Urinary bladder (tissue), 4 donors: ENCODE data around the gene BEAN1. TPM values are rescaled to one million over a fixed set of nuclear protein-coding genes. Genes with fewer than 3 reads are reported as not detected.

ENCODE experiments used
- DNase-seq: peaks from one replicate; pipeline ENCODE4 v3.0.0-alpha.2; 2015; ENCODE audit errors: extremely low spot score
- H3K27ac ChIP-seq: one replicate; pipeline ENCODE4 v1.5.1; 2013; ENCODE audit warnings: low read depth, mild to moderate bottlenecking, moderate library complexity
- H3K36me3 ChIP-seq: one replicate; pipeline ENCODE4 v1.6.1; 2013; ENCODE audit warnings: mild to moderate bottlenecking, moderate library complexity; ENCODE audit not compliant: insufficient read depth
- H3K4me1 ChIP-seq: one replicate; pipeline ENCODE4 v1.6.1; 2013; ENCODE audit warnings: mild to moderate bottlenecking, moderate library complexity; ENCODE audit not compliant: insufficient read depth
- H3K4me3 ChIP-seq: one replicate; pipeline ENCODE4 v1.5.1; 2013; ENCODE audit warnings: low read depth, low read length
- WGBS: extraction: QIAGEN DNeasy Blood & Tissue Kit; methylation state at CpG from one replicate; pipeline ENCODE4 v1.1.7; 2013; 5-methylcytosine and 5-hydroxymethylcytosine counted together
- polyA plus RNA-seq: library from polyadenylated mRNA; stranded (reverse); fragments of 200-250 nt; gene quantifications from one replicate; pipeline ENCODE4 v1.2.3, GENCODE V29; 2013
- total RNA-seq: library from RNA; depleted of rRNA; stranded (reverse); fragments of >200 nt; gene quantifications from one replicate; pipeline ENCODE4 v1.2.3, GENCODE V29; 2014
- donor health status: healthy with polysubstance abuse.
- donor health status: healthy.

Gene BEAN1
- total and polyA plus RNA-seq, 2 donors, result 0.85 to 1.0 TPM

GRCh38 chr16:66469947-66470546 lies 43.0 kb downstream of the BEAN1 start:
- H3K4me3 ChIP-seq, result no peak overlapping the region
- WGBS, result 90% methylated on average over 6 of the region's 6 CpGs
- no peak overlapping the region for H3K27ac ChIP-seq
- DNase-seq, result no peak
- H3K36me3 ChIP-seq, result no peaks in the 10 kb centered on the region
- H3K4me1 ChIP-seq, result no peaks in the 10 kb centered on the region

DNA sequence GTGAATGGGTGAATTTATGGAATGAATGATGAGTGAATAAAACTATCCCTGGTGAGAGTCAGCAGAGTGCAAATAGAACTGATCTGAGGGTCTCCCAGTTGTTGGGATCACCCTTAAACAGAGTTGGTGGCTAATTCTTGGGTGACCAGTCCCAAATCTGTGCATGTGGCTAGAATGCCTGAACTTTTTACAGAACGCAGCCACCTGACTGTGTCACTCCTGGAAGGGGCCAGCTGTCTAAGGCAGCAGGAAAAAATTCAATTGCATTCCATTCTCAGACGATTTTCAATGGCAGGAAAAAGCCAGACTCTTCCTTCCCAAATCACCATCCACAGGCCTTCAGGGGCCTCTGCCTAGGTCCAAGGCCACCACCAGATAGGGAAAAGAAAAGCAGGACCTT lies 43.5 kb downstream of the BEAN1 start:
- Histone ChIP-seq H3K27ac (no peak overlapping the region), H3K36me3 (no peaks in the 10 kb centered on the region), H3K4me3 (no peak overlapping the region), H3K4me1 (no peaks in the 10 kb centered on the region)
- no peak for DNase-seq
- WGBS, result 48% methylated on average over 2 of the region's 2 CpGs

GRCh38 chr16:66471264-66471663 lies 44.2 kb downstream of the BEAN1 start:
- WGBS, result 93% methylated on average over 10 of the region's 10 CpGs
- H3K36me3 ChIP-seq, result no peaks in the 10 kb centered on the region
- H3K4me3 ChIP-seq, result no peak overlapping the region
- no peak for DNase-seq
- no peak overlapping the region for H3K27ac ChIP-seq
- no peaks in the 10 kb centered on the region for H3K4me1 ChIP-seq

- Histone ChIP-seq H3K4me1 (no peaks in the 10 kb centered on the region), H3K36me3 (no peaks in the 10 kb centered on the region), H3K4me3 (no peak overlapping the region), H3K27ac (no peak overlapping the region)
- 91% methylated on average over 10 of the region's 10 CpGs for WGBS
- DNase-seq, result no peak
Observed at GRCh38 chr16:66471716-66472393, 44.8 kb downstream of the BEAN1 start.

DNA sequence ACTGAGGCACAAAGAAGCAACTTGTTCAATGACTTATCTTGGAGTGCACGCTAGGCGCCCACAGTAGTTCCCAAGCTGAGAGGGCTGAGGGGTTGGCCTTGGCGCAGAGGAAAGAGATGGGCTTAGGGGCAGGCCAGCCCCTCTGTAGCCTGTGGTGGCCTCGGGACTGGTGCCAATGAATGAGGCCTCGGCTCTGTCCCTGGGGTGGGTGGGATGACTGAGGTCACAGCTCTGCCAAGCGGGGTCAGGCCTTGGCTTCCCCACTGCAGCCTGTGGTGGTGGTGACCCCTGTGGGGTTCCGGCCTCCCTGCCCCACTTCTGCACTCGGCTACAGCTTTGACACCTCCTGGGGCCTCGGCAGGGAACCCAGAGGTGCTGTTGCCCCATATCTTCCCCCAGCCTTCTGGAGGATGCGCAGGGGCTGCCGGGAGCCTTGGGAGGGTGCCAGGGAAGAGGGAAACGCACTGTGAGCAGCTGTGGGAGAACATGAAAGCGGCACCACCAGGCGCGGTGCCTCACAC lies 46.0 kb downstream of the BEAN1 start:
- H3K4me1 ChIP-seq, result no peaks in the 10 kb centered on the region
- H3K4me3 ChIP-seq, result no peak overlapping the region
- DNase-seq, result no peak
- H3K27ac ChIP-seq, result no peak overlapping the region
- 87% methylated on average over 15 of the region's 15 CpGs for WGBS
- H3K36me3 ChIP-seq, result no peaks in the 10 kb centered on the region

DNA sequence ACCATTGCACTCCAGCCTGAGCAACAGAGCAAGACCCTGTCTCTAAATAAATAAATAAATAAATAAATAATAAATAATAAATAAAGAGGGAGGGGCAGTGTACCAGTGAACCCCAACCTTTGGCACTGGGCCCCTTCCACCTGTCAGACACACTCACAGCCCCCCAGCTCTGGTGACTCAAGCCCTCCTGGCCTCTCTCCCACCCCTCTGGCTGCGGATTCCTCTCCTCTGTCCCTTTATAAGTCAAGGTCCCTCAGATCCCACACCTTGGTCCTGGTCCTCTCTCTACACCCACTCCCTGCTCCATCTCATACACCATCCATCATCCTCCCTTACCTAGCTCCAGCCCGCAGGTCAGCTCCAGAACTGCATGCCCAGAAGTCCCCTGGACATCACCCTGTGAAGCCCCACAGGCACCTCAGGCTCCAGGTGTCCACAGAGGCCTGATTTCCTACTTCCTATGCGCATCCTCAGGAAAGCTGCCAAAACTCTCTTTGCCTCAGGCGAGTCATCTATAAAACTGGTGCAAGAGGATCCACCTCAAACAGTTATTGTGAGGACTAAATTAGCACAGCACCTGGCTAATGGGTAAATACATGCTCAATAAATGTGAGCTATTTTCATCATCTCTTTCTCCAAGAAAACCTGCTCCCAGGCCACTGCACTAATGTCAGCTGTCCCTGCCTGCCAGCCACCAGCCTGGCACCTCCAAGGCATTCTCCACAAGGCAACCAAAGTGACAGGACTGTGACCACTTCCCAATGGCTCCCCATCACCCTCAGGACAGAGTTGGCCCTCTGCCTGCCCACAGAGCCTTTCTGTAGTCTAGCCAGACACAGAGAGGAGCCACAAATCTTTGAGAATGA lies 46.8 kb downstream of the BEAN1 start:
- Histone ChIP-seq H3K27ac (no peak overlapping the region), H3K4me1 (no peaks in the 10 kb centered on the region), H3K36me3 (no peaks in the 10 kb centered on the region), H3K4me3 (no peak overlapping the region)
- 89% methylated on average over 4 of the region's 4 CpGs for WGBS
- DNase-seq, result no peak

DNA sequence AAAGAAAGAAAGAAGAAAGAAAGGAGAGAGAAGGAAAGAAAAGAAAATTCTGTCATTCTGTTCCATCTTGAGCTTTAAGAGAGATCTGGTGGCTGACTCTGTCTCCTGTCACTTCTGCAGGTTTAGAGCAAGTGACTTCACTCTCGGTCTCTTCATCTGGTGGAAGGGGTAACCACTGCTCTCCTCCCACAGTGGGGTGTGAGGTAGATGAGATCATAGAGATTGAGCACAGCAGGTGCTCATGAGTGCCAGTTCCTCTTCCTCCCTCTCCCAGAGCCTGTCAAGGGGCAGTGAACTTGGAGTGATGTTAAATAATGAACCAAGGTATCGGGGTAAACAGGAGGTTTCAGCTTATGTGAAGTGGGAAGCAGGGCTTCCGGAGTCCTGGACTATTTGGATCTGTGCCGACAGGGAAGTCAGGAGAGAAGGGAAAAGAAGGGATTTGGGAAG lies 47.7 kb downstream of the BEAN1 start:
- H3K36me3 ChIP-seq, result no peaks in the 10 kb centered on the region
- H3K4me1 ChIP-seq, result no peaks in the 10 kb centered on the region
- no peak overlapping the region for H3K4me3 ChIP-seq
- WGBS, result 42% methylated on average over 4 of the region's 4 CpGs
- no peak for DNase-seq
- H3K27ac ChIP-seq, result no peak overlapping the region

GRCh38 chr16:66475232-66475631 lies 48.1 kb downstream of the BEAN1 start:
- Histone ChIP-seq H3K27ac (no peak overlapping the region), H3K4me3 (no peak overlapping the region), H3K36me3 (no peaks in the 10 kb centered on the region), H3K4me1 (no peaks in the 10 kb centered on the region)
- WGBS, result 84% methylated on average over 2 of the region's 2 CpGs
- no peak for DNase-seq

- H3K4me1 ChIP-seq, result no peaks in the 10 kb centered on the region
- no peak for DNase-seq
- WGBS, result 52% methylated on average over 8 of the region's 8 CpGs
- H3K27ac ChIP-seq, result no peak overlapping the region
- no peak overlapping the region for H3K4me3 ChIP-seq
- H3K36me3 ChIP-seq, result no peaks in the 10 kb centered on the region
Observed at GRCh38 chr16:66476328-66477027, 49.4 kb downstream of the BEAN1 start.

- Histone ChIP-seq H3K4me3 (no peak overlapping the region), H3K36me3 (no peaks in the 10 kb centered on the region), H3K27ac (no peak overlapping the region), H3K4me1 (no peaks in the 10 kb centered on the region)
- no peak for DNase-seq
- WGBS, result 52% methylated on average over 2 of the region's 2 CpGs
Observed at GRCh38 chr16:66477028-66477515, 50.0 kb downstream of the BEAN1 start.

- no peaks in the 10 kb centered on the region for H3K4me1 ChIP-seq
- H3K27ac ChIP-seq, result no peak overlapping the region
- DNase-seq, result no peak
- no peaks in the 10 kb centered on the region for H3K36me3 ChIP-seq
- no peak overlapping the region for H3K4me3 ChIP-seq
- 34% methylated on average over 10 of the region's 10 CpGs for WGBS
Observed at GRCh38 chr16:66478733-66479511, 51.8 kb downstream of the BEAN1 start.

- Histone ChIP-seq H3K4me3 (no peak overlapping the region), H3K36me3 (no peaks in the 10 kb centered on the region), H3K4me1 (no peaks in the 10 kb centered on the region), H3K27ac (no peak overlapping the region)
- WGBS, result 87% methylated on average over 5 of the region's 5 CpGs
- DNase-seq, result no peak
Observed at GRCh38 chr16:66479661-66480264, 52.7 kb downstream of the BEAN1 start.
